NCI-H446 treated with DMSO at 0.1 percent for 48 hours (cell line): Measurements from ENCODE around the gene NAA80.
"Not testable (repeated sequence)": the region's sequence is repeated elsewhere in the genome, so short reads cannot be mapped to it uniquely, and the experiment has no call there.

ENCODE experiments used
- DNase-seq: peaks from one replicate; lab custom pipeline; 2025; lab: John Stamatoyannopoulos, UW

NAA80 gene

GRCh38 chr3:50290161-50290641 lies 9.0 kb downstream of the NAA80 start:
- no peak for DNase-seq

- DNase-seq, result no peak
Observed at GRCh38 chr3:50289130-50289529, 10.1 kb downstream of the NAA80 start.

GRCh38 chr3:50288387-50289007 lies 10.7 kb downstream of the NAA80 start:
- no peak for DNase-seq

- DNase-seq, result no peak
Observed at GRCh38 chr3:50287262-50287661, 11.9 kb downstream of the NAA80 start.

- no peak for DNase-seq
Observed at GRCh38 chr3:50286322-50287227, 12.6 kb downstream of the NAA80 start.

GRCh38 chr3:50284121-50284520 lies 15.1 kb downstream of the NAA80 start:
- DNase-seq, result not testable (repeated sequence)

- DNase-seq, result no peak
Observed at GRCh38 chr3:50279255-50280016, 19.8 kb downstream of the NAA80 start.

- no peak for DNase-seq
Observed at GRCh38 chr3:50278880-50279224, 20.4 kb downstream of the NAA80 start, which contains the start of gene LSMEM2. Gene LSMEM2 (plus strand): TSS chr3:50279087. CDS start chr3:50279114, 27 bp downstream.

GRCh38 chr3:50278123-50278879 lies 20.9 kb downstream of the NAA80 start:
- no peak for DNase-seq

GRCh38 chr3:50276762-50277101 lies 22.5 kb downstream of the NAA80 start:
- no peak for DNase-seq

- DNase-seq, result no peak
Observed at GRCh38 chr3:50275996-50276761, 23.0 kb downstream of the NAA80 start.

- DNase-seq, result no peak
Observed at GRCh38 chr3:50275141-50275995, 23.8 kb downstream of the NAA80 start.

- DNase-seq, result no peak
Observed at GRCh38 chr3:50274371-50275104, 24.7 kb downstream of the NAA80 start.

- no peak for DNase-seq
Observed at GRCh38 chr3:50273689-50274065, 25.5 kb downstream of the NAA80 start.

GRCh38 chr3:50272911-50273688 lies 26.1 kb downstream of the NAA80 start:
- DNase-seq, result no peak

- DNase-seq, result not testable (repeated sequence)
Observed at GRCh38 chr3:50272538-50272910, 26.7 kb downstream of the NAA80 start.

GRCh38 chr3:50271314-50271936 lies 27.8 kb downstream of the NAA80 start:
- DNase-seq, result no peak
